ENCODE data around the gene NOS3.
A peak's percentile ranks its signal among the peaks of the same experiment; 100 is the strongest.

Gene NOS3

GRCh38 chr7:150980663-150981062 is 10.2 kb upstream of the NOS3 start:
- no peak for TF ChIP-seq ZEB2 (tag by site-specific recombination; IDR thresholded peaks at IDR 0.05)
- TF ChIP-seq, protein P1, sequence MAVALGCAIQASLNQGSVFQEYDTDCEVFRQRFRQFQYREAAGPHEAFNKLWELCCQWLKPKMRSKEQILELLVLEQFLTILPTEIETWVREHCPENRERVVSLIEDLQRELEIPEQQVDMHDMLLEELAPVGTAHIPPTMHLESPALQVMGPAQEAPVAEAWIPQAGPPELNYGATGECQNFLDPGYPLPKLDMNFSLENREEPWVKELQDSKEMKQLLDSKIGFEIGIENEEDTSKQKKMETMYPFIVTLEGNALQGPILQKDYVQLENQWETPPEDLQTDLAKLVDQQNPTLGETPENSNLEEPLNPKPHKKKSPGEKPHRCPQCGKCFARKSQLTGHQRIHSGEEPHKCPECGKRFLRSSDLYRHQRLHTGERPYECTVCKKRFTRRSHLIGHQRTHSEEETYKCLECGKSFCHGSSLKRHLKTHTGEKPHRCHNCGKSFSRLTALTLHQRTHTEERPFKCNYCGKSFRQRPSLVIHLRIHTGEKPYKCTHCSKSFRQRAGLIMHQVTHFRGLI (tag by site-specific recombination; IDR thresholded peaks at IDR 0.05), result peak; percentile 57
- ChIA-PET POLR2A (interaction anchor here (1.3 kb wide), 1 partner anchor 82 kb away, joined by 3 read pairs; no protein-coding TSS in a partner anchor), CTCF (interaction anchor here (0.6 to 2.8 kb wide), 9 partner anchors 8 to 657 kb away, joined by 3 to 19 read pairs (median 3); no protein-coding TSS in a partner anchor)
- no peaks in the 10 kb centered on the region for H3K9me3 ChIP-seq (ENCODE audit: control insufficient read depth, insufficient read depth, low read depth, low read length)
- no peak overlapping the region for H3K27ac ChIP-seq (ENCODE audit: extremely low read depth, low read depth, low read length)
- no peak overlapping the region for H3K4me3 ChIP-seq (ENCODE audit: low read depth, low read length)
- no peaks in the 10 kb centered on the region for H3K36me3 ChIP-seq (ENCODE audit: control insufficient read depth in 2 of 2, insufficient read depth in 1 of 2, low read length in 2 of 2)
- no peaks in the 10 kb centered on the region; the same call in 1 of the 2 replicates for H3K4me1 ChIP-seq (ENCODE audit: control insufficient read depth, insufficient read depth, low read length)

GRCh38 chr7:150981644-150982043 is 9.2 kb upstream of the NOS3 start:
- H3K36me3 ChIP-seq (ENCODE audit: control insufficient read depth in 2 of 2, insufficient read depth in 1 of 2, low read length in 2 of 2), result no peaks in the 10 kb centered on the region
- TF ChIP-seq EGR2 (tag by site-specific recombination; IDR thresholded peaks at IDR 0.05; ENCODE audit: low read depth) (peak; percentile 70; the same call in 1 of the 2 replicates), ZNF600 (tag by site-specific recombination; IDR thresholded peaks at IDR 0.05) (no peak), ZFHX2 (tag by site-specific recombination; conservative IDR thresholded peaks at IDR 0.05) (peak; percentile 42)
- H3K27ac ChIP-seq (ENCODE audit: extremely low read depth, low read depth, low read length), result no peak overlapping the region
- CTCF ChIA-PET, result interaction anchor here (1.4 to 6.2 kb wide), 2 partner anchors 16 to 37 kb away, joined by 3 to 124 read pairs; no protein-coding TSS in a partner anchor
- no peaks in the 10 kb centered on the region for H3K4me1 ChIP-seq (ENCODE audit: control insufficient read depth, insufficient read depth, low read length)
- no peak overlapping the region for H3K4me3 ChIP-seq (ENCODE audit: low read depth, low read length)
- POLR2A ChIA-PET, result no interaction called here
- no peaks in the 10 kb centered on the region for H3K9me3 ChIP-seq (ENCODE audit: control insufficient read depth, insufficient read depth, low read depth, low read length)

- H3K36me3 ChIP-seq (ENCODE audit: control insufficient read depth in 2 of 2, insufficient read depth in 1 of 2, low read length in 2 of 2), result no peaks in the 10 kb centered on the region
- TF ChIP-seq, protein P2, sequence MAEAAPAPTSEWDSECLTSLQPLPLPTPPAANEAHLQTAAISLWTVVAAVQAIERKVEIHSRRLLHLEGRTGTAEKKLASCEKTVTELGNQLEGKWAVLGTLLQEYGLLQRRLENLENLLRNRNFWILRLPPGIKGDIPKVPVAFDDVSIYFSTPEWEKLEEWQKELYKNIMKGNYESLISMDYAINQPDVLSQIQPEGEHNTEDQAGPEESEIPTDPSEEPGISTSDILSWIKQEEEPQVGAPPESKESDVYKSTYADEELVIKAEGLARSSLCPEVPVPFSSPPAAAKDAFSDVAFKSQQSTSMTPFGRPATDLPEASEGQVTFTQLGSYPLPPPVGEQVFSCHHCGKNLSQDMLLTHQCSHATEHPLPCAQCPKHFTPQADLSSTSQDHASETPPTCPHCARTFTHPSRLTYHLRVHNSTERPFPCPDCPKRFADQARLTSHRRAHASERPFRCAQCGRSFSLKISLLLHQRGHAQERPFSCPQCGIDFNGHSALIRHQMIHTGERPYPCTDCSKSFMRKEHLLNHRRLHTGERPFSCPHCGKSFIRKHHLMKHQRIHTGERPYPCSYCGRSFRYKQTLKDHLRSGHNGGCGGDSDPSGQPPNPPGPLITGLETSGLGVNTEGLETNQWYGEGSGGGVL (tag by site-specific recombination; IDR thresholded peaks at IDR 0.05), result no peak
- TF ChIP-seq ZBTB6 (tag by site-specific recombination; IDR thresholded peaks at IDR 0.05), result no peak
- no peak for TF ChIP-seq ZNF555 (tag by site-specific recombination; conservative IDR thresholded peaks at IDR 0.05)
- no peaks in the 10 kb centered on the region for H3K9me3 ChIP-seq (ENCODE audit: control insufficient read depth, insufficient read depth, low read depth, low read length)
- ChIA-PET CTCF (interaction anchor here (1.4 to 6.2 kb wide), 2 partner anchors 17 to 36 kb away, joined by 3 to 124 read pairs; no protein-coding TSS in a partner anchor), POLR2A (no interaction called here)
- H3K4me3 ChIP-seq (ENCODE audit: low read depth, low read length), result no peak overlapping the region
- no peak overlapping the region for H3K27ac ChIP-seq (ENCODE audit: extremely low read depth, low read depth, low read length)
- no peaks in the 10 kb centered on the region for H3K4me1 ChIP-seq (ENCODE audit: control insufficient read depth, insufficient read depth, low read length)
These were observed 8.5 kb upstream of the NOS3 start for GRCh38 chr7:150982351-150982750.

DNA sequence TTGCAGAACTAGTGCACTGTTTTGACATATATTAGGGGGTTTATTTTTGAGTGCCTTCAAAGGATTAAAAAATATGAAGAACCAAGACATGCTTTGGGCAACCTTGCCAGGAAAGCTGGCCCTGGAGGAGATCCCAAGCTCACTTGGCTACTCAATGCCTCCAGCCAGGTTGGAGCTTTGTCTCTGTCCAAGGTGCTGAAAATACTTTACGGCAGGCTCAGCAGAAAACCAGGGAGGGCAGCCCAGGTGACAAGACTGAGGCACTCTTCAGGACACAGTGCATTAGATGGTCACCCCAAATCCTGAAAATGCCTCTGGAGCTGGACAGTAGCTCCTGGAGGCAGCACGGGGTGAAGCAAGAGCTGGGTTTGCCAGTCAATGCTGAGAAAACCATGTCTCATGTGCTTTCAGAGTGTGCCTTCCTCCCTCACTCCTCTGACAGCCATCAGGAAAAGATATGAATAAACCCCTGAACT is 6.9 kb upstream of the NOS3 start:
- ChIA-PET CTCF (interaction anchor here (0.6 to 6.2 kb wide), 12 partner anchors 9 to 618 kb away, joined by 3 to 124 read pairs (median 6); no protein-coding TSS in a partner anchor), POLR2A (no interaction called here)
- H3K4me3 ChIP-seq (ENCODE audit: low read depth, low read length), result no peak overlapping the region
- no peaks in the 10 kb centered on the region for H3K9me3 ChIP-seq (ENCODE audit: control insufficient read depth, insufficient read depth, low read depth, low read length)
- no peak overlapping the region for H3K27ac ChIP-seq (ENCODE audit: extremely low read depth, low read depth, low read length)
- no peaks in the 10 kb centered on the region for H3K4me1 ChIP-seq (ENCODE audit: control insufficient read depth, insufficient read depth, low read length)
- no peaks in the 10 kb centered on the region for H3K36me3 ChIP-seq (ENCODE audit: control insufficient read depth in 2 of 2, insufficient read depth in 1 of 2, low read length in 2 of 2)
- TF ChIP-seq ZNF140 (tag by site-specific recombination; IDR thresholded peaks at IDR 0.05) (no peak), ZNF768 (tag by site-specific recombination; IDR thresholded peaks at IDR 0.05) (no peak), PRDM2 (tag by site-specific recombination; IDR thresholded peaks at IDR 0.05; ENCODE audit: borderline replicate concordance) (no peak), OSR2 (tag by site-specific recombination; IDR thresholded peaks at IDR 0.05) (no peak), TRIM28 (IDR thresholded peaks at IDR 0.05; ENCODE audit: borderline replicate concordance, low read length) (no peak)

Data from HEK293 (cell line).